Measurements from ENCODE around the gene MGAT5B. TPM values are rescaled to one million over a fixed set of nuclear protein-coding genes. Genes with fewer than 3 reads are reported as not detected.

Gene MGAT5B
- total and polyA plus RNA-seq, 4 donors: 0.28 to 0.67 (median 0.46) TPM

GRCh38 chr17:76953066-76953465 lies 84.9 kb downstream of the MGAT5B start:
- Histone ChIP-seq H3K27ac (ENCODE audit: low read depth in 1 of 2, low read length in 1 of 2) (no peak overlapping the region), H3K4me3 (no peak overlapping the region), H3K36me3 (ENCODE audit: control insufficient read depth in 4 of 4, insufficient read depth in 4 of 4, low read length in 4 of 4) (no peaks in the 10 kb centered on the region), H3K9ac (ENCODE audit: insufficient read depth in 1 of 2, low read length in 2 of 2) (no peak overlapping the region), H3K4me1 (ENCODE audit: control insufficient read depth in 5 of 5, insufficient read depth in 5 of 5, low read length in 5 of 5) (peaks cover 0 to 8% (median 0%) of the 10 kb centered on the region in 5 donors), H3K9me3 (ENCODE audit: control insufficient read depth in 4 of 4, insufficient read depth in 3 of 4, low read length in 3 of 4) (no peaks in the 10 kb centered on the region), H3K27me3 (ENCODE audit: control insufficient read depth in 3 of 3, insufficient read depth in 3 of 3, low read length in 2 of 3) (peaks cover 0 to 6% (median 0%) of the 10 kb centered on the region in 3 donors)
- 94% methylated on average over 9 of the region's 9 CpGs for WGBS, 2 donors
- no peak for TF ChIP-seq CTCF (IDR thresholded peaks at IDR 0.05; ENCODE audit: control extremely low read depth, extremely low read depth)
- no peak for DNase-seq
- ATAC-seq (ENCODE audit: insufficient read depth, low FRiP score): no peak

GRCh38 chr17:76953946-76954345 lies 85.7 kb downstream of the MGAT5B start:
- Histone ChIP-seq H3K27ac (ENCODE audit: low read depth in 1 of 2, low read length in 1 of 2) (no peak overlapping the region), H3K9ac (ENCODE audit: insufficient read depth in 1 of 2, low read length in 2 of 2) (no peak overlapping the region), H3K36me3 (ENCODE audit: control insufficient read depth in 4 of 4, insufficient read depth in 4 of 4, low read length in 4 of 4) (no peaks in the 10 kb centered on the region), H3K27me3 (ENCODE audit: control insufficient read depth in 3 of 3, insufficient read depth in 3 of 3, low read length in 2 of 3) (peaks cover 0 to 6% (median 0%) of the 10 kb centered on the region in 3 donors), H3K9me3 (ENCODE audit: control insufficient read depth in 4 of 4, insufficient read depth in 3 of 4, low read length in 3 of 4) (no peaks in the 10 kb centered on the region), H3K4me1 (ENCODE audit: control insufficient read depth in 5 of 5, insufficient read depth in 5 of 5, low read length in 5 of 5) (peaks cover 0 to 8% (median 0%) of the 10 kb centered on the region in 5 donors), H3K4me3 (no peak overlapping the region)
- ATAC-seq (ENCODE audit: insufficient read depth, low FRiP score) (no peak), DNase-seq (no peak)
- WGBS, 2 donors: 62 to 70% methylated on average over 2 of the region's 2 CpGs
- no peak for TF ChIP-seq CTCF (IDR thresholded peaks at IDR 0.05; ENCODE audit: control extremely low read depth, extremely low read depth)

GRCh38 chr17:76955191-76955590 lies 87.0 kb downstream of the MGAT5B start:
- Histone ChIP-seq H3K4me3 (no peak overlapping the region), H3K36me3 (ENCODE audit: control insufficient read depth in 4 of 4, insufficient read depth in 4 of 4, low read length in 4 of 4) (no peaks in the 10 kb centered on the region), H3K9me3 (ENCODE audit: control insufficient read depth in 4 of 4, insufficient read depth in 3 of 4, low read length in 3 of 4) (no peaks in the 10 kb centered on the region), H3K27me3 (ENCODE audit: control insufficient read depth in 3 of 3, insufficient read depth in 3 of 3, low read length in 2 of 3) (peaks cover 0 to 6% (median 0%) of the 10 kb centered on the region in 3 donors), H3K4me1 (ENCODE audit: control insufficient read depth in 5 of 5, insufficient read depth in 5 of 5, low read length in 5 of 5) (peaks cover 0 to 8% (median 0%) of the 10 kb centered on the region in 5 donors), H3K27ac (ENCODE audit: low read depth in 1 of 2, low read length in 1 of 2) (no peak overlapping the region), H3K9ac (ENCODE audit: insufficient read depth in 1 of 2, low read length in 2 of 2) (no peak overlapping the region)
- DNase-seq: no peak
- ATAC-seq (ENCODE audit: insufficient read depth, low FRiP score): no peak
- no peak for TF ChIP-seq CTCF (IDR thresholded peaks at IDR 0.05; ENCODE audit: control extremely low read depth, extremely low read depth)
- WGBS, 2 donors: 64 to 79% methylated on average over 6 of the region's 6 CpGs
